HEK293 (cell line): ENCODE measurements around the gene ERVMER34-1.

Source experiments
- CTCF ChIA-PET: fragments of 350-600 bp; formaldehyde crosslinking; extraction: SDS; loops from one replicate; lab custom pipeline; 2021; ENCODE audit warnings: antibody characterized with exemption; lab: Yijun Ruan, JAX
- POLR2A ChIA-PET: fragments of 300-600 bp; formaldehyde crosslinking; extraction: SDS; loops from one replicate; lab custom pipeline; 2020; ENCODE audit warnings: antibody characterized with exemption, inconsistent platforms; lab: Yijun Ruan, JAX
- H3K27ac ChIP-seq: fragments of 200-500 bp; sonication (Bioruptor generic); 2 replicates; pipeline ENCODE4 v1.5.1; 2014; ENCODE audit warnings: low read depth, low read length, control low read depth, inconsistent platforms; ENCODE audit errors: extremely low read depth
- H3K36me3 ChIP-seq, 2 experiments: fragments of 200-500 bp in 1 of 2; sonication (Bioruptor generic) in 1 of 2; 1 replicate in 1 of 2; 2 replicates in 1 of 2; pipeline ENCODE4 v1.5.1; 2014 to 2017; ENCODE audit warnings: inconsistent platforms in 2 of 2, low read length in 2 of 2; ENCODE audit not compliant: control insufficient read depth in 2 of 2, insufficient read depth in 1 of 2
- H3K4me1 ChIP-seq: fragments of 200-500 bp; sonication (Bioruptor generic); 2 replicates; pipeline ENCODE4 v1.5.1; 2014; ENCODE audit warnings: mild to moderate bottlenecking, low read length, inconsistent platforms; ENCODE audit not compliant: control insufficient read depth, insufficient read depth
- H3K4me3 ChIP-seq: 2 replicates; pipeline ENCODE4 v1.5.1; 2011; ENCODE audit warnings: low read depth, mild to moderate bottlenecking, control low read depth, low read length, moderate library complexity
- H3K9me3 ChIP-seq: fragments of 200-500 bp; sonication (Bioruptor generic); 2 replicates; pipeline ENCODE4 v1.5.1; 2014; ENCODE audit warnings: low read depth, low read length, inconsistent platforms; ENCODE audit not compliant: control insufficient read depth, insufficient read depth
- GLIS1 ChIP-seq: fragments of 450-650 bp; formaldehyde crosslinking; IDR thresholded peaks from 2 replicates; pipeline ENCODE4 v1.5.1; 2016; ENCODE audit warnings: missing biosample characterization, missing genetic modification characterization
- PRDM1 ChIP-seq: fragments of 450-650 bp; formaldehyde crosslinking; IDR thresholded peaks from 2 replicates; pipeline ENCODE4; 2016; ENCODE audit warnings: missing biosample characterization, missing genetic modification characterization
- PRDM4 ChIP-seq: fragments of 450-650 bp; formaldehyde crosslinking; IDR thresholded peaks from 2 replicates; pipeline ENCODE4 v1.5.1; 2017; ENCODE audit warnings: missing biosample characterization, missing genetic modification characterization
- ZBTB17 ChIP-seq: fragments of 450-650 bp; formaldehyde crosslinking; IDR thresholded peaks from 2 replicates; pipeline ENCODE4 v1.5.1; 2016; ENCODE audit warnings: missing biosample characterization, missing genetic modification characterization
- ZBTB20 ChIP-seq: fragments of 450-650 bp; formaldehyde crosslinking; IDR thresholded peaks from 2 replicates; pipeline ENCODE4 v1.5.1; 2016; ENCODE audit warnings: missing biosample characterization, missing genetic modification characterization
- ZFP69B ChIP-seq: fragments of 450-650 bp; formaldehyde crosslinking; IDR thresholded peaks from 2 replicates; pipeline ENCODE4 v1.5.1; 2016; ENCODE audit warnings: missing biosample characterization, missing genetic modification characterization
- ZNF132 ChIP-seq: fragments of 450-650 bp; formaldehyde crosslinking; IDR thresholded peaks from 2 replicates; pipeline ENCODE4 v1.5.1; 2017; ENCODE audit warnings: missing biosample characterization, missing genetic modification characterization, borderline replicate concordance
- ZNF18 ChIP-seq: fragments of 450-650 bp; formaldehyde crosslinking; IDR thresholded peaks from 2 replicates; pipeline ENCODE4 v1.5.1; 2016; ENCODE audit warnings: missing biosample characterization, missing genetic modification characterization
- ZNF211 ChIP-seq: fragments of 450-650 bp; formaldehyde crosslinking; IDR thresholded peaks from 2 replicates; pipeline ENCODE4 v1.5.1; 2016; ENCODE audit warnings: low read depth, missing biosample characterization, missing genetic modification characterization
- ZNF26 ChIP-seq: fragments of 450-650 bp; formaldehyde crosslinking; IDR thresholded peaks from 2 replicates; pipeline ENCODE4 v1.5.1; 2016; ENCODE audit warnings: missing biosample characterization, missing genetic modification characterization
- ZSCAN4 ChIP-seq: fragments of 450-650 bp; formaldehyde crosslinking; IDR thresholded peaks from 2 replicates; pipeline ENCODE4 v1.5.1; 2017; ENCODE audit warnings: missing biosample characterization, missing genetic modification characterization
- TF ChIP-seq, protein P1 (sequence below): fragments of 450-650 bp; formaldehyde crosslinking; IDR thresholded peaks from 2 replicates; pipeline ENCODE4 v1.5.1; 2016; ENCODE audit warnings: missing biosample characterization, missing genetic modification characterization

The ERVMER34-1 gene

DNA sequence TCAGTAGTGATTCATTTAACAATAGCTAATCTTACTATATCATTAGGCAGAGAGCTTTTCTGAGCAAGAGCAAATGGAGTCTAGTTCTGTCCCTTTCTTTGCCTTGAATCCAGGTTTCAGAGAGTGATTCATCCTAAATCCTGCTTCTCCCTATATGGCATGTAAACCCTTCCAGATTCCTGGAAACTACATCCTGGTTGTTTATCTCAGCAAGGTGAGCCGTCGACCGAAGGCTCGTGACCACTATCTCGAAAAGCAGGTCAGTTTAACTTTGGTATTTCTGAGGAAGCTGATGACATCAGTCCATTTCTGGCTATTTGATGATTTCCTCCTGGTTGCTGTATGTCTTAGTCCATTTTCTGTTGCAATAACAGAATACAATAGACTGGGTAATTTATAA is 40.7 kb upstream of the ERVMER34-1 start (continued):
- TF ChIP-seq PRDM4 (tag by site-specific recombination) (no peak), ZNF26 (tag by site-specific recombination) (no peak), ZNF18 (tag by site-specific recombination) (no peak), PRDM1 (no peak), GLIS1 (tag by site-specific recombination) (no peak), ZBTB17 (tag by site-specific recombination) (no peak)
- TF ChIP-seq, protein P1, sequence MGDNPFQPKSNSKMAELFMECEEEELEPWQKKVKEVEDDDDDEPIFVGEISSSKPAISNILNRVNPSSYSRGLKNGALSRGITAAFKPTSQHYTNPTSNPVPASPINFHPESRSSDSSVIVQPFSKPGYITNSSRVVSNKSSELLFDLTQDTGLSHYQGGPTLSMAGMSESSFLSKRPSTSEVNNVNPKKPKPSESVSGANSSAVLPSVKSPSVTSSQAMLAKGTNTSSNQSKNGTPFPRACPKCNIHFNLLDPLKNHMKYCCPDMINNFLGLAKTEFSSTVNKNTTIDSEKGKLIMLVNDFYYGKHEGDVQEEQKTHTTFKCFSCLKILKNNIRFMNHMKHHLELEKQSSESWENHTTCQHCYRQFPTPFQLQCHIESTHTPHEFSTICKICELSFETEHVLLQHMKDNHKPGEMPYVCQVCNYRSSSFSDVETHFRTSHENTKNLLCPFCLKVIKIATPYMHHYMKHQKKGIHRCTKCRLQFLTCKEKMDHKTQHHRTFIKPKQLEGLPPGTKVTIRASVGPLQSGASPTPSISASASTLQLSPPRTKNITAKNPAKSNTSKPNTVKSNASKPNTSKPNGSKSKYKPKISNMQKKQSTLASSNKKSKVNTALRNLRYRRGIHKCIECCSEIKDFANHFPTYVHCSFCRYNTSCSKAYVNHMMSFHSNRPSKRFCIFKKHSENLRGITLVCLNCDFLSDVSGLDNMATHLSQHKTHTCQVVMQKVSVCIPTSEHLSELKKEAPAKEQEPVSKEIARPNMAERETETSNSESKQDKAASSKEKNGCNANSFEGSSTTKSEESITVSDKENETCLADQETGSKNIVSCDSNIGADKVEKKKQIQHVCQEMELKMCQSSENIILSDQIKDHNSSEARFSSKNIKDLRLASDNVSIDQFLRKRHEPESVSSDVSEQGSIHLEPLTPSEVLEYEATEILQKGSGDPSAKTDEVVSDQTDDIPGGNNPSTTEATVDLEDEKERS (tag by site-specific recombination): no peak

DNA sequence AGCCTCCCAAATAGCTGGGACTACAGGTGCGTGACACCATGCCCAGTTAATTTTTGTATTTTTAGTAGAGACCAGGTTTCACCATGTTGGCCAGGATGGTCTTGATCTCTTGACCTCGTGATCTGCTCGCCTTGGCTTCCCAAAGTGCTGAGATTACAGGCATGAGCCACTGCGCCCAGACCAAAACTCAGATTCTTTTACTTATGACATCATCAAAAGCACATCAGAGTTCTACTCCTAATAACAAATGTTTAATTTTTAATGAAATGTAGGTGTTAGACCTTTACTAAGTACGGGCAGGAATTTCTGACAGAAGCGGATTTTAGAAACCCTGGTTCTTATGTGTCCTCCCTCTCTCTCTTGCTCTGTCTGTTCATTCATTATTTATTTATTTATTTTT is 38.5 kb upstream of the ERVMER34-1 start:
- no peak for TF ChIP-seq ZNF211 (tag by site-specific recombination)
- no peak for TF ChIP-seq ZBTB20 (tag by site-specific recombination)
- no peak for TF ChIP-seq ZNF132 (tag by site-specific recombination)
- CTCF ChIA-PET: no interaction called here

GRCh38 chr4:52788806-52789205 is 37.6 kb upstream of the ERVMER34-1 start:
- no peak overlapping the region for H3K4me3 ChIP-seq
- no peaks in the 10 kb centered on the region for H3K4me1 ChIP-seq
- H3K9me3 ChIP-seq: no peaks in the 10 kb centered on the region
- no peaks in the 10 kb centered on the region for H3K36me3 ChIP-seq
- POLR2A ChIA-PET: no interaction called here
- H3K27ac ChIP-seq: no peak overlapping the region
- no peak for TF ChIP-seq ZFP69B (tag by site-specific recombination)
- 0 out of 2 replicates have a peak, but pooled peaks have one; percentile 12 for TF ChIP-seq ZSCAN4 (tag by site-specific recombination)
- TF ChIP-seq, all 188 proteins: peak for 1
- CTCF ChIA-PET: no interaction called here

More for the DNA sequence above, 38.5 kb upstream of the ERVMER34-1 start:
- POLR2A ChIA-PET: no interaction called here
- Histone ChIP-seq H3K36me3 (no peaks in the 10 kb centered on the region), H3K4me3 (no peak overlapping the region), H3K9me3 (no peaks in the 10 kb centered on the region), H3K27ac (no peak overlapping the region), H3K4me1 (no peaks in the 10 kb centered on the region)
